ENCODE data around the gene CHAF1A. TPM values are rescaled to one million over a fixed set of nuclear protein-coding genes. Genes with fewer than 3 reads are reported as not detected.

Gene CHAF1A
- polyA plus RNA-seq, 1 donor from 2014 or later: 9.4 TPM

DNA sequence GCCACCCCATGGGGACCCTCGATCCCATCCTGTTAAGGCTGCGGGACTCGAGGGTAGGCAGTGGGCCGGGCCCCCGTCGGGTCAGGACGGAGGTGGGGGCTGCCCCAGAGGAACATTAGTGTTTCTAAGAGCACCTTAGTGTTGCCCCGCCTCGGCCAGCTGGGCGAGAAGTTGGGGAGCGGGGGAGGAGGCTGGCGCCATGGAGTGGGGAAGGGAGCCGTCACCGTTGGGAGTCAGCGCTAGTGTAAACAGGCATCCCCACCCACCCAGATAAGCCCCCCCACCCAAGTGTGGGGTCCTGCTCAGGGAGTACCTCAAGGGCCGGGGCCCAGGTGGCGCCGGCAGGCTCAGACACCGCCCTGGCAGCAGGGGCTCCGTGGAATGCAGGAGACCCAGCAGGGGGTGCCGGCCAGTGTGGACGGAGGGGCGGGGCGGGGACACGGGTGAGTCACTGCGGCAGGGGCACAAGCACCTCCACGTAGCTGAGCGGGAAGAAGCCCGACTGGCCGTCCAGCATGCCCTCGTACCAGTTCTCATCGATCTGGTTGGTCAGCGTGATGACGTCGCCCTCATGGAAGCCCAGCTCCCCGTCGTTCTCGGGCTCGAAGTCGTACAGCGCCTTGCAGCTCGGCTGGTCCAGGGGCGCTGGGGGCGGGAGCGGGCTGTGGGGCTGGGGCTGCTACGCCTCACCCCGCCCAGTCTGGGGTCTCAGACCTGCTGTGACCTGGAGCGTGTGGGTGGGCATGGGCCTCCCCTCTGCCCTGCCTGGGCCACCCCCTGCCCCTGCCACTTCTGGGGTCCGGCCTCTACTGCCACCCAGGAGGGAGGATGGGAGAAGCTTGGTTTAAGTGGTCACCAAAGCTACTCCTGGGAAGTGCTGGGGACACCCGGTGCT lies 41.0 kb upstream of the CHAF1A start:
- no peak overlapping the region for H3K4me3 ChIP-seq (ENCODE audit: low read length)
- no peaks in the 10 kb centered on the region for H3K9me3 ChIP-seq (ENCODE audit: low read length)
- H3K9ac ChIP-seq (ENCODE audit: low read length): no peak overlapping the region
- H3K4me2 ChIP-seq (ENCODE audit: low read length): no peak overlapping the region
- H2AFZ ChIP-seq (ENCODE audit: low read depth, low read length): no peak overlapping the region
- no peaks in the 10 kb centered on the region for H3F3A ChIP-seq (ENCODE audit: insufficient read depth, low read length, poor library complexity, severe bottlenecking)
- H3K27me3 ChIP-seq (ENCODE audit: insufficient read depth, low read depth, low read length): no peaks in the 10 kb centered on the region
- no peaks in the 10 kb centered on the region for H3K79me2 ChIP-seq (replicated peaks; ENCODE audit: insufficient read depth, low read length)
- no peak overlapping the region for H3K27ac ChIP-seq (ENCODE audit: low read length)
- no peaks in the 10 kb centered on the region for H3K36me3 ChIP-seq (ENCODE audit: insufficient read depth, low read length)
- H4K20me1 ChIP-seq (ENCODE audit: insufficient read depth): no peaks in the 10 kb centered on the region
- TF ChIP-seq EZH2 (IDR thresholded peaks at IDR 0.05; ENCODE audit: borderline replicate concordance, insufficient read depth, low read length, poor library complexity, severe bottlenecking): no peak
- TF ChIP-seq POLR2AphosphoS5 (IDR thresholded peaks at IDR 0.05): peak; percentile 24
- H3K9me2 ChIP-seq (ENCODE audit: insufficient read depth, low read length): no peaks in the 10 kb centered on the region

DNA sequence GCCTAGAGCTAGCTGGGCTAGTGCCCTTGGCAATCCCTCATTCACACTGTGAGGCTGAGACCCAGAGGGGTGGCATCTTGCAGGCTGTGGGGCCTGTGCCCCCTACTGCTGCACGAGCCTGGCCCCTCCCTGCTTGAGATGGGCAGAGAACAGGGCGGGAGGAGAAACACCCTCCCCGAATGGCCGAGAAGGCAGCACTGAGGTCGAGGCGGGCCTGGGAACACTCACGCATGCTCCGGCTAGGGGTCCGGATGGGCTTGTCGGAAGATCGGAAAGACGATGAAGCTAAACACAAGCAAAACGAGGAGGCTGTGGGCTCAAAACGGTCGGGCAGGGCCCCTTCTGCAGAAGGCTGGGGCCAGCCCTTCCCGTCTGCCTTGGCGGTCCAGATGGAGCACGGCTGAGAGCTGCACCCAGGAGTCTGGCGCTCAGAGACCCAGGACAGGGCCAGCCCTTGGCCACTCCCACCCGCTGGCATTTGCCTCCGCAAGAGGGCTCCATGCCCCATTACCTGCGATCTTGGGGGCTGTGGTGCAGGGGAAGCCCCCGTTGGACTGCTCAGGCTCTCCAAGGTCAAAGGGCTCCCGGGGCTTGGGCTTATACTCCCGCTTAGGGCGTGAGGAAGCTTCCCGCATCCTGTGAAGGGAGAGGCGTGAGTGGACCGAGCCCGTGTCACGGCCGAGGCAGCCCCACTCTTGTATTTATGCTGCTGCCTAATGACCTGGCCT lies 40.2 kb upstream of the CHAF1A start:
- TF ChIP-seq POLR2AphosphoS5 (IDR thresholded peaks at IDR 0.05) (peak; percentile 21), EP300 (conservative IDR thresholded peaks at IDR 0.05; ENCODE audit: poor library complexity, severe bottlenecking) (no peak)
- H4K20me1 ChIP-seq (ENCODE audit: insufficient read depth): no peaks in the 10 kb centered on the region
- H3K9me2 ChIP-seq (ENCODE audit: insufficient read depth, low read length): no peaks in the 10 kb centered on the region
- H3K27ac ChIP-seq (ENCODE audit: low read length): no peak overlapping the region
- no peak overlapping the region for H3K9ac ChIP-seq (ENCODE audit: low read length)
- H3K36me3 ChIP-seq (ENCODE audit: insufficient read depth, low read length): no peaks in the 10 kb centered on the region
- no peaks in the 10 kb centered on the region for H3K27me3 ChIP-seq (ENCODE audit: insufficient read depth, low read depth, low read length)
- no peaks in the 10 kb centered on the region for H3K9me3 ChIP-seq (ENCODE audit: low read length)
- H2AFZ ChIP-seq (ENCODE audit: low read depth, low read length): no peak overlapping the region
- no peak overlapping the region for H3K4me3 ChIP-seq (ENCODE audit: low read length)
- H3K4me2 ChIP-seq (ENCODE audit: low read length): no peak overlapping the region
- no peaks in the 10 kb centered on the region for H3F3A ChIP-seq (ENCODE audit: insufficient read depth, low read length, poor library complexity, severe bottlenecking)
- H3K79me2 ChIP-seq (replicated peaks; ENCODE audit: insufficient read depth, low read length): no peaks in the 10 kb centered on the region

DNA sequence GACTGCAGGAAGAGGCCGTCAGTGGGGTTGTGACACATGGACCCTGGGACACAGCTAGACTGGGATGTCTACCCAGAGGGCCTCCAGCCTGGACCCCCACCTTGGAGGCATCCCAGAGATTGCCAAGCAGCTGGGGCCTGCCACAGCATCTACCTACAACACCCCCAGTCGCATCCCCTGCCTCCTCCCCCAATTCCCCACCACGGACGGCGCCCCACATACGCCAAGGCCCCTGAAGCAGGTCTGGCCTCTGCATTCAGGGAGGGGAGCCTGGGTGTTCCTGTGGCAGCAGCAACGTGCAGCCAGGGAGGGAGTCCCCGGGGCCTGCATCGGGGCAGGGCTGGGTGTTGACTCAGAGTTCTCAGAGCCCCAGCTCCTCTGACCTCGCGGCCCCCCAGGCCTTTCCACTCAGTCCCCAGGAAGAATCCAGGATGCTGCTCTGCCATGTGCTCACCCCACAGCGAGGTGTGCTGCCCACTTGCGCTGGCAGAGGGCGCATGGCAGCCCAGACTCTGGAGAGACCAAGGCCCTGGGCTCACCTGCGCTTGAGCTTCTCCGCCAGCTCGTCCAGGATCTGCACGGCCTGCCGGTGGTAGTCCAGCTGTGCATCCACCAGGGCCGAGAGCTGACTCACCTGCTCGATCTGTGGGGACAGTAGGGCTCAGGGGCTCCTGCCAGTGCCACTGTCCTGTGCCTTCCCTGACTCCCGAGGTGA lies 39.5 kb upstream of the CHAF1A start:
- Histone ChIP-seq H3K9me3 (ENCODE audit: low read length) (no peaks in the 10 kb centered on the region), H3K9ac (ENCODE audit: low read length) (no peak overlapping the region), H3K79me2 (replicated peaks; ENCODE audit: insufficient read depth, low read length) (no peaks in the 10 kb centered on the region), H2AFZ (ENCODE audit: low read depth, low read length) (no peak overlapping the region), H3K27ac (ENCODE audit: low read length) (no peak overlapping the region), H3K4me2 (ENCODE audit: low read length) (no peak overlapping the region), H3K36me3 (ENCODE audit: insufficient read depth, low read length) (no peaks in the 10 kb centered on the region), H4K20me1 (ENCODE audit: insufficient read depth) (no peaks in the 10 kb centered on the region), H3F3A (ENCODE audit: insufficient read depth, low read length, poor library complexity, severe bottlenecking) (no peaks in the 10 kb centered on the region), H3K9me2 (ENCODE audit: insufficient read depth, low read length) (no peaks in the 10 kb centered on the region), H3K4me3 (ENCODE audit: low read length) (no peak overlapping the region), H3K27me3 (ENCODE audit: insufficient read depth, low read depth, low read length) (no peaks in the 10 kb centered on the region)
- TF ChIP-seq POLR2AphosphoS5 (IDR thresholded peaks at IDR 0.05) (peak; percentile 3), SMC3 (conservative IDR thresholded peaks at IDR 0.05; ENCODE audit: poor library complexity) (peak; percentile 50)
- TF ChIP-seq, protein P1, sequence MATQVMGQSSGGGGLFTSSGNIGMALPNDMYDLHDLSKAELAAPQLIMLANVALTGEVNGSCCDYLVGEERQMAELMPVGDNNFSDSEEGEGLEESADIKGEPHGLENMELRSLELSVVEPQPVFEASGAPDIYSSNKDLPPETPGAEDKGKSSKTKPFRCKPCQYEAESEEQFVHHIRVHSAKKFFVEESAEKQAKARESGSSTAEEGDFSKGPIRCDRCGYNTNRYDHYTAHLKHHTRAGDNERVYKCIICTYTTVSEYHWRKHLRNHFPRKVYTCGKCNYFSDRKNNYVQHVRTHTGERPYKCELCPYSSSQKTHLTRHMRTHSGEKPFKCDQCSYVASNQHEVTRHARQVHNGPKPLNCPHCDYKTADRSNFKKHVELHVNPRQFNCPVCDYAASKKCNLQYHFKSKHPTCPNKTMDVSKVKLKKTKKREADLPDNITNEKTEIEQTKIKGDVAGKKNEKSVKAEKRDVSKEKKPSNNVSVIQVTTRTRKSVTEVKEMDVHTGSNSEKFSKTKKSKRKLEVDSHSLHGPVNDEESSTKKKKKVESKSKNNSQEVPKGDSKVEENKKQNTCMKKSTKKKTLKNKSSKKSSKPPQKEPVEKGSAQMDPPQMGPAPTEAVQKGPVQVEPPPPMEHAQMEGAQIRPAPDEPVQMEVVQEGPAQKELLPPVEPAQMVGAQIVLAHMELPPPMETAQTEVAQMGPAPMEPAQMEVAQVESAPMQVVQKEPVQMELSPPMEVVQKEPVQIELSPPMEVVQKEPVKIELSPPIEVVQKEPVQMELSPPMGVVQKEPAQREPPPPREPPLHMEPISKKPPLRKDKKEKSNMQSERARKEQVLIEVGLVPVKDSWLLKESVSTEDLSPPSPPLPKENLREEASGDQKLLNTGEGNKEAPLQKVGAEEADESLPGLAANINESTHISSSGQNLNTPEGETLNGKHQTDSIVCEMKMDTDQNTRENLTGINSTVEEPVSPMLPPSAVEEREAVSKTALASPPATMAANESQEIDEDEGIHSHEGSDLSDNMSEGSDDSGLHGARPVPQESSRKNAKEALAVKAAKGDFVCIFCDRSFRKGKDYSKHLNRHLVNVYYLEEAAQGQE (IDR thresholded peaks at IDR 0.05; ENCODE audit: borderline replicate concordance): no peak
- TF ChIP-seq, protein P2, sequence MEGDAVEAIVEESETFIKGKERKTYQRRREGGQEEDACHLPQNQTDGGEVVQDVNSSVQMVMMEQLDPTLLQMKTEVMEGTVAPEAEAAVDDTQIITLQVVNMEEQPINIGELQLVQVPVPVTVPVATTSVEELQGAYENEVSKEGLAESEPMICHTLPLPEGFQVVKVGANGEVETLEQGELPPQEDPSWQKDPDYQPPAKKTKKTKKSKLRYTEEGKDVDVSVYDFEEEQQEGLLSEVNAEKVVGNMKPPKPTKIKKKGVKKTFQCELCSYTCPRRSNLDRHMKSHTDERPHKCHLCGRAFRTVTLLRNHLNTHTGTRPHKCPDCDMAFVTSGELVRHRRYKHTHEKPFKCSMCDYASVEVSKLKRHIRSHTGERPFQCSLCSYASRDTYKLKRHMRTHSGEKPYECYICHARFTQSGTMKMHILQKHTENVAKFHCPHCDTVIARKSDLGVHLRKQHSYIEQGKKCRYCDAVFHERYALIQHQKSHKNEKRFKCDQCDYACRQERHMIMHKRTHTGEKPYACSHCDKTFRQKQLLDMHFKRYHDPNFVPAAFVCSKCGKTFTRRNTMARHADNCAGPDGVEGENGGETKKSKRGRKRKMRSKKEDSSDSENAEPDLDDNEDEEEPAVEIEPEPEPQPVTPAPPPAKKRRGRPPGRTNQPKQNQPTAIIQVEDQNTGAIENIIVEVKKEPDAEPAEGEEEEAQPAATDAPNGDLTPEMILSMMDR (IDR thresholded peaks at IDR 0.05; ENCODE audit: poor library complexity, severe bottlenecking): peak; percentile 41
